ENCODE measurements around the gene MRRF.

Gene MRRF

DNA sequence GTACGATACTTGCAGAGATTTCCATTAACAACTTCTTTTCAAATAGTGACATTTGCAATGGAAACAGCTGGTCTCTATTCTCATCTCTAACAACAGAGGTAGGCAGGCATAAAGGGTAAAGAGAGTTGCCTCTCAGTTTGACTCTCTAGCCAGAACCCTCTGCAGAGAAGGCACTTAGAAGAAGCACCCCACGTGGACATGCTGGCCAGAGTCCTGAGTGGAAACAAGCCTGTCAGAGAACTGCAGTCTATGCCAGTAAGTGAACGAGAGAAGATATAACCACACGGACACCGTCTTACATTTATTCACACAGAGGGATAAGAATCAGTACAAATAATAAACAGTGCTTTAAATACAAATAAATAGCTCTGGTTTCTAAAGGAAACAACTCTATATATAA lies 25.0 kb upstream of the MRRF start:
- TF ChIP-seq SIN3A (IDR thresholded peaks at IDR 0.05; ENCODE audit: borderline replicate concordance, insufficient read depth, low read length) (no peak), FOXP2 (optimal IDR thresholded peaks at IDR 0.05; ENCODE audit: borderline replicate concordance, extremely low read depth, extremely low read length, insufficient read depth) (no peak), TAF1 (IDR thresholded peaks at IDR 0.05; ENCODE audit: borderline replicate concordance, insufficient read depth, low read length) (no peak), POLR2AphosphoS5 (IDR thresholded peaks at IDR 0.05; ENCODE audit: low read depth, low read length) (no peak)
- TF ChIP-seq, protein P1, sequence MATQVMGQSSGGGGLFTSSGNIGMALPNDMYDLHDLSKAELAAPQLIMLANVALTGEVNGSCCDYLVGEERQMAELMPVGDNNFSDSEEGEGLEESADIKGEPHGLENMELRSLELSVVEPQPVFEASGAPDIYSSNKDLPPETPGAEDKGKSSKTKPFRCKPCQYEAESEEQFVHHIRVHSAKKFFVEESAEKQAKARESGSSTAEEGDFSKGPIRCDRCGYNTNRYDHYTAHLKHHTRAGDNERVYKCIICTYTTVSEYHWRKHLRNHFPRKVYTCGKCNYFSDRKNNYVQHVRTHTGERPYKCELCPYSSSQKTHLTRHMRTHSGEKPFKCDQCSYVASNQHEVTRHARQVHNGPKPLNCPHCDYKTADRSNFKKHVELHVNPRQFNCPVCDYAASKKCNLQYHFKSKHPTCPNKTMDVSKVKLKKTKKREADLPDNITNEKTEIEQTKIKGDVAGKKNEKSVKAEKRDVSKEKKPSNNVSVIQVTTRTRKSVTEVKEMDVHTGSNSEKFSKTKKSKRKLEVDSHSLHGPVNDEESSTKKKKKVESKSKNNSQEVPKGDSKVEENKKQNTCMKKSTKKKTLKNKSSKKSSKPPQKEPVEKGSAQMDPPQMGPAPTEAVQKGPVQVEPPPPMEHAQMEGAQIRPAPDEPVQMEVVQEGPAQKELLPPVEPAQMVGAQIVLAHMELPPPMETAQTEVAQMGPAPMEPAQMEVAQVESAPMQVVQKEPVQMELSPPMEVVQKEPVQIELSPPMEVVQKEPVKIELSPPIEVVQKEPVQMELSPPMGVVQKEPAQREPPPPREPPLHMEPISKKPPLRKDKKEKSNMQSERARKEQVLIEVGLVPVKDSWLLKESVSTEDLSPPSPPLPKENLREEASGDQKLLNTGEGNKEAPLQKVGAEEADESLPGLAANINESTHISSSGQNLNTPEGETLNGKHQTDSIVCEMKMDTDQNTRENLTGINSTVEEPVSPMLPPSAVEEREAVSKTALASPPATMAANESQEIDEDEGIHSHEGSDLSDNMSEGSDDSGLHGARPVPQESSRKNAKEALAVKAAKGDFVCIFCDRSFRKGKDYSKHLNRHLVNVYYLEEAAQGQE (IDR thresholded peaks at IDR 0.05; ENCODE audit: insufficient read depth in 1 of 2, low read depth in 2 of 2, low read length in 2 of 2): no peak

DNA sequence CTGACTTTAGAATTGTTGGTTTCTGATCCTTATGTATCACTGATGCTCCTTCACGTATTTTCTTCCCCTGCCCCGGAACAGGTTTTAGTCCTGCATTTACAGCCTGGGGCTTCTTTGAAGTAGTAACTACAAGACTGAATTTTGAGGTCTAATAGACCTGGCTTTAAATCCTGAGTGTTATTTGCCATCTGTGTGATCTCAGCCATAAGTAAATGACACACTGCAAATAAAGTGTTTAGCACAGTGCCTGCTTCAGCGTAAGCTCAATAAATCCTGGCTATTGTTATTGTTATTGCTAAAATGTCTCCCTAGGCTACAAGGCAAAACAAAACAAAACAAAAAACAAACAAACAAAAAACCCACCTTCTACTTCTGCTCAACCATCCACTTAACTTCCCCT lies 20.3 kb upstream of the MRRF start:
- TF ChIP-seq, protein P1 (IDR thresholded peaks at IDR 0.05; ENCODE audit: insufficient read depth in 1 of 2, low read depth in 2 of 2, low read length in 2 of 2): no peak

- TF ChIP-seq TAF1 (IDR thresholded peaks at IDR 0.05; ENCODE audit: borderline replicate concordance, insufficient read depth, low read length) (no peak), FOXP2 (optimal IDR thresholded peaks at IDR 0.05; ENCODE audit: borderline replicate concordance, extremely low read depth, extremely low read length, insufficient read depth) (no peak), POLR2AphosphoS5 (IDR thresholded peaks at IDR 0.05; ENCODE audit: low read depth, low read length) (no peak), SIN3A (IDR thresholded peaks at IDR 0.05; ENCODE audit: borderline replicate concordance, insufficient read depth, low read length) (no peak)
- TF ChIP-seq, protein P1 (IDR thresholded peaks at IDR 0.05; ENCODE audit: insufficient read depth in 1 of 2, low read depth in 2 of 2, low read length in 2 of 2): no peak
These were observed 18.0 kb upstream of the MRRF start for GRCh38 chr9:122246666-122247065.

- TF ChIP-seq TAF1 (IDR thresholded peaks at IDR 0.05; ENCODE audit: borderline replicate concordance, insufficient read depth, low read length) (no peak), SIN3A (IDR thresholded peaks at IDR 0.05; ENCODE audit: borderline replicate concordance, insufficient read depth, low read length) (no peak), POLR2AphosphoS5 (IDR thresholded peaks at IDR 0.05; ENCODE audit: low read depth, low read length) (no peak), FOXP2 (optimal IDR thresholded peaks at IDR 0.05; ENCODE audit: borderline replicate concordance, extremely low read depth, extremely low read length, insufficient read depth) (no peak)
- TF ChIP-seq, protein P1 (IDR thresholded peaks at IDR 0.05; ENCODE audit: insufficient read depth in 1 of 2, low read depth in 2 of 2, low read length in 2 of 2): no peak
These were observed 16.2 kb upstream of the MRRF start for GRCh38 chr9:122248448-122248865.

DNA sequence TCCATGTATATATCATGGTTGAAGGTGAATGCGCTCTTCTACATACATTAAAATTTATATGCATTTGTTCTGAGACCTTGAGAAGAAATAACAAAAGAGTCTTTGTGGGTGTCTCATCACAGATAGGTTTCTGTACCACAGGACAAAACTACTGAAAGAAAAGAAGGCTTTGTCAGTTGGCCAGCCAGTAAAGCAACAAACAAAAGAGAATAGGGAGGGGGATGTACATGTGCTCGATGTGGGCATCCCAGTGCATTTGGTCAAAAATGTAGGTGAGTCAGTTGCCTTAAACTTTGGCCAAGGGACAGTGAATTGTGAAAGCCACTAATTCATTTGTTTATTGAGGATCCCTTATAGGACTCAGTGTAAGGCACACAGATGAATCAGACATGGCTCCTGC lies 13.3 kb upstream of the MRRF start:
- TF ChIP-seq FOXP2 (optimal IDR thresholded peaks at IDR 0.05; ENCODE audit: borderline replicate concordance, extremely low read depth, extremely low read length, insufficient read depth) (no peak), SIN3A (IDR thresholded peaks at IDR 0.05; ENCODE audit: borderline replicate concordance, insufficient read depth, low read length) (no peak), TAF1 (IDR thresholded peaks at IDR 0.05; ENCODE audit: borderline replicate concordance, insufficient read depth, low read length) (no peak), POLR2AphosphoS5 (IDR thresholded peaks at IDR 0.05; ENCODE audit: low read depth, low read length) (no peak)
- TF ChIP-seq, protein P1 (IDR thresholded peaks at IDR 0.05; ENCODE audit: insufficient read depth in 1 of 2, low read depth in 2 of 2, low read length in 2 of 2): no peak
